Measurements from ENCODE around the gene SHF.

SHF gene

GRCh38 chr15:45121706-45122417 is 65.9 kb downstream of the SHF start:
- H3K27ac ChIP-seq (ENCODE audit: low read depth, low read length): no peak overlapping the region
- H3K27me3 ChIP-seq (ENCODE audit: control insufficient read depth, insufficient read depth, low read length): peaks cover 17% of the 10 kb centered on the region
- H3K4me1 ChIP-seq (ENCODE audit: control insufficient read depth, insufficient read depth, low read length): peaks cover 3% of the 10 kb centered on the region
- no peaks in the 10 kb centered on the region for H3K36me3 ChIP-seq (ENCODE audit: control insufficient read depth, insufficient read depth, low read length)
- no peak overlapping the region for H3K4me3 ChIP-seq (ENCODE audit: low read length)
- H3K9ac ChIP-seq (ENCODE audit: low read length): no peak overlapping the region

DNA sequence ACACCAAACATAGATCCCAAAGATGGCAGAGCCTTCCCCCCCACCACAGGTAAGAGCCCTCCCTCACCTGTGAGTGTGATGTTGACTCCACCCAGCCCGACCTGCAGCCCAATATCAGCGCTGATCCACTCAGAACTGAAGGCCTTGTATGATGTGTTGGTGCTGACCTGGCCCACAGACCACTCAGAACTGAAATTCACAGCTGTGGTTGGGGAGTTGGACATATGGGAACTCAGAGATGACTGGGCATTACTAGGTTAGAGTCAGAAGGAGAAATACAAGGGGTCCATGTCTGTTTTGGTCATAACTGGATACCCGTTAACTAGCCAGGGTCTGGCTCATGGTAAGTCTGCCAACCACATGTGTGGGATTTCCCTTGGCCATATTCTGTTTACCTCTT is 66.7 kb downstream of the SHF start:
- Histone ChIP-seq H3K27me3 (ENCODE audit: control insufficient read depth, insufficient read depth, low read length) (peaks cover 21% of the 10 kb centered on the region), H3K27ac (ENCODE audit: low read depth, low read length) (no peak overlapping the region), H3K9ac (ENCODE audit: low read length) (no peak overlapping the region), H3K4me3 (ENCODE audit: low read length) (no peak overlapping the region), H3K4me1 (ENCODE audit: control insufficient read depth, insufficient read depth, low read length) (peaks cover 3% of the 10 kb centered on the region), H3K36me3 (ENCODE audit: control insufficient read depth, insufficient read depth, low read length) (no peaks in the 10 kb centered on the region)

- Histone ChIP-seq H3K27ac (ENCODE audit: low read depth, low read length) (no peak overlapping the region), H3K27me3 (ENCODE audit: control insufficient read depth, insufficient read depth, low read length) (peaks cover 26% of the 10 kb centered on the region), H3K4me1 (ENCODE audit: control insufficient read depth, insufficient read depth, low read length) (peaks cover 3% of the 10 kb centered on the region), H3K36me3 (ENCODE audit: control insufficient read depth, insufficient read depth, low read length) (no peaks in the 10 kb centered on the region), H3K4me3 (ENCODE audit: low read length) (no peak overlapping the region), H3K9ac (ENCODE audit: low read length) (no peak overlapping the region)
Measured at GRCh38 chr15:45120081-45120972, 67.4 kb downstream of the SHF start.

DNA sequence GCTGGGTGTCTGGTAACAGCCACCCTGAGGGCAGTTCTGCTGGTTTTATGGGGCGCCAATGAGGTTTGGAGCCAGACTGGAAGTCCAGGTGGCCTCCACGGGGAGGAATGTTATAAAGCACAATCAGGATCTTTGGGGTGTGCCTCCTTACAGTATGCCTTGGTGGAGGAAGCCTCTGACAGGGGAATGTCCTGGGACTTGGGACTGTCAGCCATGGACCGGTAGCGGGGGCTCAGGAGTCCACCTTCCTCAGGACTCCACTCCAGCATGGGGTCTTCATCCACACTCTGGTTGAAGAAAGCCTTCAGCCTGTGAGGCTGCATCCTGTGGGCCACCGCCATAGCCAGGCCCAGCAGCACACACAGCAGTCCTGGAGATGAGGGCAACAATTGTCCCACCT is 68.8 kb downstream of the SHF start:
- Histone ChIP-seq H3K36me3 (ENCODE audit: control insufficient read depth, insufficient read depth, low read length) (no peaks in the 10 kb centered on the region), H3K9ac (ENCODE audit: low read length) (no peak overlapping the region), H3K4me1 (ENCODE audit: control insufficient read depth, insufficient read depth, low read length) (peaks cover 3% of the 10 kb centered on the region), H3K27me3 (ENCODE audit: control insufficient read depth, insufficient read depth, low read length) (peaks cover 36% of the 10 kb centered on the region), H3K4me3 (ENCODE audit: low read length) (no peak overlapping the region), H3K27ac (ENCODE audit: low read depth, low read length) (no peak overlapping the region)

DNA sequence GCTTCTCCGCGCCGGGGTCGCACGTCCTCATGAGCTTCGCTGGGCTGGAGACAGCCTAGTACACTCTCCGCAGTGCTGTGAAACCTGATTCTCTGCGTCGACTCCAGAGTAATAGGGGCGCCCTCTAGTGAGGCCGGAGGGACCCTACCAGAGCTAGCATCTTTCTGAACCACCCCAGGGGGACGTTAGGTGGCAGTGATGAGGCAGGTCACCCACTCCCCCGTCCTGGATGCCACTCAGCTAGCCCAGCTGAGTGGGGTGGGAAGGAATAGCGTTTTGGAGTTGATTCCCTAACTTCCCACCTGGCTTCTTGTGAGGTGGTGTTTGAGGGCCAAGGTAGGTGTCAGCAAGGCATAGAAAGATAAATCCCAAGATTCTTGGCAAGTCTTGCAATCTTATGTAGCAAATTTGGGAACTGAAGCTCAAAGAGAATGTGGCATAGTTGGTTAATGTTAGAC is 69.6 kb downstream of the SHF start:
- Histone ChIP-seq H3K9ac (ENCODE audit: low read length) (no peak overlapping the region), H3K27me3 (ENCODE audit: control insufficient read depth, insufficient read depth, low read length) (peaks cover 42% of the 10 kb centered on the region), H3K4me1 (ENCODE audit: control insufficient read depth, insufficient read depth, low read length) (peaks cover 3% of the 10 kb centered on the region), H3K36me3 (ENCODE audit: control insufficient read depth, insufficient read depth, low read length) (no peaks in the 10 kb centered on the region), H3K27ac (ENCODE audit: low read depth, low read length) (no peak overlapping the region), H3K4me3 (ENCODE audit: low read length) (peak overlapping the region; percentile 35)

DNA sequence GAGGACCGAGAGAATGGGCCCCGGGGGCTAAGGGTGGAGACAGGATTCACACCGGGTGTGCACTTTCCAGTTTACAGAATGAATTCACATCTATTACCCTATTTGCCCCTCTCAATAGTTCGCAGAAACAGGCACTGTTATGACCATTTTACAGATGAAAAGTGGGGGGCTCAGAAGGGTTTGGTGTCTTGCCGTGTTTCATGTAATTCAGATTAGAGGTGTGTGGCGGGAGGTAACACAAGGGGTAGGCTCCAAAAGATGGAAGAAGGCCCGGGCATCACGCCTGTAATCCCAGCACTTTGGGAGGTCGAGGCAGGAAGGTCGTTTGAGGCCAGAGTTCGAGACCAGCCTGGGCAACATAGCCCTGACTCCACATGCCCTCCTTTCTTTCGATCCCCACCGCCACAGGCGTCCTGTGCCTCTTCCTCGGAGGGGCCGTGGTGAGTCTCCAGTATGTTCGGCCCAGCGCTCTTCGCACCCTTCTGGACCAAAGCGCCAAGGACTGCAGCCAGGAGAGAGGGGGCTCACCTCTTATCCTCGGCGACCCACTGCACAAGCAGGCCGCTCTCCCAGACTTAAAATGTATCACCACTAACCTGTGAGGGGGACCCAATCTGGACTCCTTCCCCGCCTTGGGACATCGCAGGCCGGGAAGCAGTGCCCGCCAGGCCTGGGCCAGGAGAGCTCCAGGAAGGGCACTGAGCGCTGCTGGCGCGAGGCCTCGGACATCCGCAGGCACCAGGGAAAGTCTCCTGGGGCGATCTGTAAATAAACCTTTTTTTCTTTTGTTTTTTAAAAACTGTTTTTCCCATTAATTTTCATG is 70.2 kb downstream of the SHF start:
- Histone ChIP-seq H3K27me3 (ENCODE audit: control insufficient read depth, insufficient read depth, low read length) (peaks cover 48% of the 10 kb centered on the region), H3K4me1 (ENCODE audit: control insufficient read depth, insufficient read depth, low read length) (peaks cover 3% of the 10 kb centered on the region), H3K27ac (ENCODE audit: low read depth, low read length) (no peak overlapping the region), H3K9ac (ENCODE audit: low read length) (no peak overlapping the region), H3K4me3 (ENCODE audit: low read length) (peak overlapping the region; percentile 35), H3K36me3 (ENCODE audit: control insufficient read depth, insufficient read depth, low read length) (no peaks in the 10 kb centered on the region)

All from rectal smooth muscle tissue (tissue), 1 donor.